Psoas muscle (tissue), 8 donors: ENCODE data around the gene TNS3. TPM values are rescaled to one million over a fixed set of nuclear protein-coding genes. Genes with fewer than 3 reads are reported as not detected.

Experiments
- ATAC-seq, 4 donors: fragments of 200-7000 bp; cut with Tn5 transposase; one replicate each; pipeline ENCODE4 v1.9.1; 2020; ENCODE audit warnings: moderate library complexity in 3 of 4, mild to moderate bottlenecking in 2 of 4
- DNase-seq, 2 donors: peaks; one replicate each; pipeline ENCODE4 v3.0.0-alpha.2; 2020
- H3K27ac ChIP-seq: fragments of 200-600 bp; one replicate; pipeline ENCODE4 v1.8.0; 2022
- H3K27me3 ChIP-seq, 3 donors: fragments of 200-600 bp in 1 of 3; one replicate each; pipeline versions ENCODE4 v1.6.1 to v1.8.0; 2013 to 2022; ENCODE audit warnings: low read length in 2 of 3, mild to moderate bottlenecking in 2 of 3, moderate library complexity in 1 of 3; ENCODE audit not compliant: insufficient read depth in 3 of 3
- H3K36me3 ChIP-seq, 2 donors: fragments of 200-600 bp in 1 of 2; one replicate each; pipeline versions ENCODE4 v1.6.1 to v1.8.0; 2013 to 2022; ENCODE audit warnings: low read depth in 1 of 2, mild to moderate bottlenecking in 1 of 2, moderate library complexity in 1 of 2; ENCODE audit not compliant: insufficient read depth in 1 of 2
- H3K4me1 ChIP-seq: fragments of 200-600 bp; one replicate; pipeline ENCODE4 v1.8.0; 2022
- H3K4me3 ChIP-seq: fragments of 200-600 bp; one replicate; pipeline ENCODE4 v1.8.0; 2022; ENCODE audit warnings: mild to moderate bottlenecking
- H3K9me3 ChIP-seq: fragments of 200-600 bp; one replicate; pipeline ENCODE4 v1.8.0; 2022
- WGBS, 3 donors: extraction: QIAGEN DNeasy Blood & Tissue Kit; methylation state at CpG; one replicate each; pipeline versions ENCODE4 v1.1.6 to v1.1.7; 2013; 5-methylcytosine and 5-hydroxymethylcytosine counted together
- intact Hi-C, 2 donors: fragments of 100-400 bp; cut with DNase I; formaldehyde crosslinking; loops; one replicate each; pipeline versions ENCODE4 v1.11.0 to v1.14.2; 2022
- polyA plus RNA-seq, 3 donors: library from polyadenylated mRNA; stranded (reverse); fragments of 200-250 nt; gene quantifications; one replicate each; pipeline ENCODE4 v1.2.3, GENCODE V29; 2013
- total RNA-seq, 4 donors: library from RNA; stranded (reverse); fragmentation: NEBNext Ultra II Directional in 2 of 4; extraction: Animal tissue kit (Norgen Biotek cat#: 25700) in 2 of 4; gene quantifications; one replicate each; pipeline versions ENCODE4 v1.2.1 to v1.2.4, GENCODE V29; 2021 to 2023
- TF ChIP-seq, protein P1 (sequence below): fragments of 200-600 bp; IDR thresholded peaks from one replicate; pipeline ENCODE4 v1.8.0; 2022; ENCODE audit warnings: antibody characterized with exemption
- donor health status: healthy with polysubstance abuse.
- donor health status: DM: no; HTN: no; CAD: no; lungs with moderate emphysema.
- donor health status: Bipolar disorder and iron deficiency.
- donor health status: healthy.
- donor health status: DM: yes; HTN: yes; CAD: no.
- donor health status: DM: no; HTN: no; CAD: no.
- donor health status: DM: no; HTN: no; CAD: no.
- donor health status: DM: yes; HTN: yes; CAD: no.

The TNS3 gene
- total and polyA plus RNA-seq, 7 donors, result 11.5 to 75.3 (median 35.0) TPM

DNA sequence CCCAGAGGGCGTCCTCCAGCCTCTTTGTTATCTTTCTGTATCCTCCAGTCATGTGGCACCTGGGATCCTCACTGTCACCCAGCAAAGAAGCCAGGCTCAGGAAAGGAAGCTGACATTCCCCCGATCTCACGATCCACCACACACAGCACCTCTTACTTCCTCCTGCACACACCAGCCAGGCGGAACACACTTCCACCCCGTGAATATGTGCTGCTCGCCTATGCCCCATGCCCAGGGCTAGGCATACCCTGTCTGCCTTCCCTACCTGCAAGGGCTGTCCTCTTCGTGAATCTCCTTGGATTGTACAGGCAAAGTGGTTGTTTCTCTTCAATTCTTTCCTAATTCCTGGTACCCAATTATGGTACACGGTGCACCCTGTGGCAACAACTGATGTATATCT lies 191.0 kb downstream of the TNS3 start:
- H3K27me3 ChIP-seq, result no peaks in the 10 kb centered on the region
- TF ChIP-seq, protein P1, sequence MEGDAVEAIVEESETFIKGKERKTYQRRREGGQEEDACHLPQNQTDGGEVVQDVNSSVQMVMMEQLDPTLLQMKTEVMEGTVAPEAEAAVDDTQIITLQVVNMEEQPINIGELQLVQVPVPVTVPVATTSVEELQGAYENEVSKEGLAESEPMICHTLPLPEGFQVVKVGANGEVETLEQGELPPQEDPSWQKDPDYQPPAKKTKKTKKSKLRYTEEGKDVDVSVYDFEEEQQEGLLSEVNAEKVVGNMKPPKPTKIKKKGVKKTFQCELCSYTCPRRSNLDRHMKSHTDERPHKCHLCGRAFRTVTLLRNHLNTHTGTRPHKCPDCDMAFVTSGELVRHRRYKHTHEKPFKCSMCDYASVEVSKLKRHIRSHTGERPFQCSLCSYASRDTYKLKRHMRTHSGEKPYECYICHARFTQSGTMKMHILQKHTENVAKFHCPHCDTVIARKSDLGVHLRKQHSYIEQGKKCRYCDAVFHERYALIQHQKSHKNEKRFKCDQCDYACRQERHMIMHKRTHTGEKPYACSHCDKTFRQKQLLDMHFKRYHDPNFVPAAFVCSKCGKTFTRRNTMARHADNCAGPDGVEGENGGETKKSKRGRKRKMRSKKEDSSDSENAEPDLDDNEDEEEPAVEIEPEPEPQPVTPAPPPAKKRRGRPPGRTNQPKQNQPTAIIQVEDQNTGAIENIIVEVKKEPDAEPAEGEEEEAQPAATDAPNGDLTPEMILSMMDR, result no peak
- no peak overlapping the region for H3K27ac ChIP-seq
- DNase-seq (no peak), ATAC-seq (no peak)
- intact Hi-C loops, result loop anchor here in 1 of 2 donors (10.0 kb wide), 1 partner anchor 116 kb away; no protein-coding TSS in a partner anchor
- H3K4me1 ChIP-seq, result peaks cover 6% of the 10 kb centered on the region
- 93 to 96% (median 93%) methylated on average over 8 of the region's 8 CpGs for WGBS, 3 donors
- no peak overlapping the region for H3K4me3 ChIP-seq
- peaks cover 6 to 45% of the 10 kb centered on the region in 2 donors for H3K36me3 ChIP-seq
- H3K9me3 ChIP-seq, result no peaks in the 10 kb centered on the region

DNA sequence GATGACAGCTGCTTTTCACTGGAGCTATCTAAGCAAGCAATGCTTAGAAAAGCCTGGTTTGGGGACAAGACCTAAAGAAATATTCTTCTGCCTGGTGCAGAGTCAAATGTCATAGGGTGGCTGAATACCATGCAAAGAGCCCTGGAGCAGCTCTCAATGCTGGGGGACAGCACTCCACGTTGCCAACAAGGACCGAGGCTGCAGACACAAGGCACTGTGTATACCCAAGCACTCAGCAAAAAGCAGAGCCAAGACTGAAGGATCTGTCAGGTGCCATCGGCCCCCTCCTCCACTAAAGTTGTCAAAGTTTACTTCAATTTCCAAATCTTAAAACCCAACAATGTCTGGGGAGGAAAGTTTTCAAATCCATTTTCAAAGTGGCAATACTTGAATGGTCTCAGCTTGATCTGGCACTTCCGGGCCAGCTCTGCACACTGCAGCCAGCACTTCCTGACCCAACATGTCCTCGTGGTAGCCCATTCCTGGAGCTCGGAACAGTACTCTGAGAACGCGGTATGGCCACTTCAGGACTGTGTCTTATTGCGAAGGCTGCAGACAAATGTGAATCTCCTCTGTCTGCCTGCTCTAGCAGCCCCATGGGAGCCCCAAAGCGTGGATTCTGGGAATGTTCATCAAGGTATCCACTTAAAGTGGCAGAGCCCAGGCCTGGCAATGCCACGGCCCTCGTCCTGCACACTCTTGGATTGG lies 191.8 kb downstream of the TNS3 start:
- intact Hi-C loops, result loop anchor here in 1 of 2 donors (10.0 kb wide), 1 partner anchor 115 kb away; no protein-coding TSS in a partner anchor

DNA sequence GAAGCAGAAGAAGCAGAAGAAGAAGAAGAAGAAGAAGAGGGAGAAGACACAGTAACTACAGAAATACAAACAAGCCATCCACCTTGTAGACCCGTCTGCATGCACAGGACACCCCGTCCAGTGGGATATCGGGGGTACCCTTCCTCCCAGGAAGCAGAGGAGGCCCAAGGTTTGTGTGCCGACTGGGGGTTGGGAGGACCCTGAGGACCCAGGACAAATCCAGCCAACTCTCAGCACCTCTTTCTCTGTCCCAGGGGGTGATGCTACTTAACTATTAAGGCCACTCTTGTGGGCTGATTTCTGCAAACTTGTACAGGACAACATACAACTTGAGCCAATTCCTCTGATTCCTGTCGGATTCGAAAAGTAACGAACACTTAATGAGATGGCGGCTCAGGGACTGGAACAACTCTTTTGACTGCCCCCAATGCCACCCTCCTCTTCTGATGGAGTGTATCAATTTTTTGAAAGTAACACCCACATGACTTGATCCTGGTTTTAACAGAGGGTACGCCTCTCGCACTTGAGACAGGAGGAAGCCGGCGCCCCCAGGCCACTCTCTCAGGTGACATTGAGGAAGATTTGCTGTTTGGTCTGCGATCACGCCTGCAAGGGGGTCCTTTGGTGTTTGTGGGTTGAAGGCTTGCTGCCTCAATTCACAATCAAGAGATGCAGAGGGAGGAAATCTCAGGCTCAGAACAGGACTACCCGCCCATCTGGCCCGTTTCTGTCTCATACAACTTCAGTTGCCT lies 192.6 kb downstream of the TNS3 start:
- ATAC-seq, result no peak
- H3K4me1 ChIP-seq, result peaks cover 6% of the 10 kb centered on the region
- H3K36me3 ChIP-seq, result peaks cover 2 to 32% of the 10 kb centered on the region in 2 donors
- no peak overlapping the region for H3K4me3 ChIP-seq
- 95 to 100% (median 96%) methylated on average over 16 of the region's 16 CpGs for WGBS, 3 donors
- H3K27me3 ChIP-seq, result no peaks in the 10 kb centered on the region
- TF ChIP-seq, protein P1, result no peak
- intact Hi-C loops, result no loop called here
- no peaks in the 10 kb centered on the region for H3K9me3 ChIP-seq
- no peak overlapping the region for H3K27ac ChIP-seq
- peak in 1 of 2 donors; percentile 26 for DNase-seq

More for the DNA sequence above, 191.8 kb downstream of the TNS3 start:
- Histone ChIP-seq H3K27ac (no peak overlapping the region), H3K9me3 (no peaks in the 10 kb centered on the region), H3K36me3 (peaks cover 2 to 39% of the 10 kb centered on the region in 2 donors), H3K4me1 (peaks cover 6% of the 10 kb centered on the region), H3K4me3 (no peak overlapping the region), H3K27me3 (no peaks in the 10 kb centered on the region)
- WGBS, 3 donors, result 76 to 94% (median 78%) methylated on average over 12 of the region's 12 CpGs
- ATAC-seq, result no peak
- TF ChIP-seq, protein P1, result no peak
- no peak for DNase-seq

DNA sequence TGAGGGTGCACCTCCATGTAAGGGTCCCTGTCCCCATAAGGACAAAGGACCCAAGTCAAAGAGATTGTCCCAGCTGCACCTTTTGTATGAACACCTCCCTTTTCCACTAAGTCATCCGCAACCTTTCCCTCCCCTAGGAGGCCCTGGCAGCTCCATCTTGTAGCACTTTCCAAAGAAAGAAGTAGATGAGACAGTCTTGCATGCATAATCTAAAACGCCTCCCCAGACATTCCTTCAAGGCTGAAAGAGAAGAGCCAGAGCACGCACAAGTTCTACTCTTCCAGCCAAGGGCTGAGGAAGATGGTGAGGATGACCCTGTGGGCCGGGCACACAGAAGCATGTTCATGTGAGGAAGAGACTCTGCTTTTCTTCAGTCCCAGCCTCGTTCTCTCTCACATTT lies 194.4 kb downstream of the TNS3 start:
- TF ChIP-seq, protein P1, result no peak
- peaks cover 2 to 27% of the 10 kb centered on the region in 2 donors for H3K36me3 ChIP-seq
- H3K9me3 ChIP-seq, result no peaks in the 10 kb centered on the region
- no peak overlapping the region for H3K4me3 ChIP-seq
- ATAC-seq (no peak), DNase-seq (peak in 1 of 2 donors; percentile 15)
- intact Hi-C loops, result no loop called here
- peaks cover 2% of the 10 kb centered on the region for H3K4me1 ChIP-seq
- no peak overlapping the region for H3K27ac ChIP-seq
- WGBS, 3 donors, result 78 to 96% (median 83%) methylated on average over 5 of the region's 5 CpGs
- H3K27me3 ChIP-seq, result no peaks in the 10 kb centered on the region
